Measurements from ENCODE around the gene GREM1. TPM values are rescaled to one million over a fixed set of nuclear protein-coding genes. Genes with fewer than 3 reads are reported as not detected.

Gene GREM1
- total RNA-seq, 2 donors from 2014 or later = 3.1 to 41.5 TPM

GRCh38 chr15:32721596-32721995 lies 3.8 kb downstream of the GREM1 start:
- Histone ChIP-seq H3K4me3 (no peak overlapping the region), H3K4me1 (replicated peaks) (no peaks in the 10 kb centered on the region), H3K27me3 (replicated peaks; ENCODE audit: insufficient read depth) (peaks cover 5% of the 10 kb centered on the region), H3K9me3 (no peaks in the 10 kb centered on the region), H3K27ac (no peak overlapping the region), H3K36me3 (no peaks in the 10 kb centered on the region)
- intact Hi-C loops (cut with DNase I) = no loop called here
- no peak for TF ChIP-seq POLR2AphosphoS5 (IDR thresholded peaks at IDR 0.05)
- TF ChIP-seq CTCF (IDR thresholded peaks at IDR 0.05) = no peak
- no peak for TF ChIP-seq POLR2A (IDR thresholded peaks at IDR 0.05)
- WGBS = 73% methylated on average over 6 of the region's 6 CpGs
- no peak for DNase-seq (ENCODE audit: low spot score)

- H3K27ac ChIP-seq = no peak overlapping the region
- H3K4me3 ChIP-seq = no peak overlapping the region
- TF ChIP-seq POLR2AphosphoS5 (IDR thresholded peaks at IDR 0.05) = no peak
- TF ChIP-seq POLR2A (IDR thresholded peaks at IDR 0.05) = no peak
- TF ChIP-seq CTCF (IDR thresholded peaks at IDR 0.05) = no peak
- H3K9me3 ChIP-seq = no peaks in the 10 kb centered on the region
- intact Hi-C loops (cut with DNase I) = no loop called here
- peaks cover 5% of the 10 kb centered on the region for H3K27me3 ChIP-seq (replicated peaks; ENCODE audit: insufficient read depth)
- H3K4me1 ChIP-seq (replicated peaks) = no peaks in the 10 kb centered on the region
- no peaks in the 10 kb centered on the region for H3K36me3 ChIP-seq
- DNase-seq (ENCODE audit: low spot score) = no peak
Measured at GRCh38 chr15:32722136-32722535, 4.3 kb downstream of the GREM1 start.

GRCh38 chr15:32723171-32723948 lies 5.6 kb downstream of the GREM1 start:
- no peak overlapping the region for H3K27ac ChIP-seq
- no peaks in the 10 kb centered on the region for H3K9me3 ChIP-seq
- no peak overlapping the region for H3K4me3 ChIP-seq
- DNase-seq (ENCODE audit: low spot score) = no peak
- H3K27me3 ChIP-seq (replicated peaks; ENCODE audit: insufficient read depth) = no peaks in the 10 kb centered on the region
- WGBS = 81% methylated on average over 2 of the region's 2 CpGs
- intact Hi-C loops (cut with DNase I) = no loop called here
- no peak for TF ChIP-seq POLR2AphosphoS5 (IDR thresholded peaks at IDR 0.05)
- no peak for TF ChIP-seq POLR2A (IDR thresholded peaks at IDR 0.05)
- TF ChIP-seq CTCF (IDR thresholded peaks at IDR 0.05) = no peak
- no peaks in the 10 kb centered on the region for H3K36me3 ChIP-seq
- no peaks in the 10 kb centered on the region for H3K4me1 ChIP-seq (replicated peaks)

GRCh38 chr15:32729700-32730395 lies 12.0 kb downstream of the GREM1 start:
- Histone ChIP-seq H3K9me3 (no peaks in the 10 kb centered on the region), H3K4me1 (replicated peaks) (no peaks in the 10 kb centered on the region), H3K27ac (no peak overlapping the region), H3K27me3 (replicated peaks; ENCODE audit: insufficient read depth) (no peaks in the 10 kb centered on the region), H3K4me3 (no peak overlapping the region), H3K36me3 (no peaks in the 10 kb centered on the region)
- no peak for TF ChIP-seq POLR2A (IDR thresholded peaks at IDR 0.05)
- no peak for TF ChIP-seq POLR2AphosphoS5 (IDR thresholded peaks at IDR 0.05)
- no peak for TF ChIP-seq CTCF (IDR thresholded peaks at IDR 0.05)
- no peak for DNase-seq (ENCODE audit: low spot score)
- 80% methylated on average over 10 of the region's 10 CpGs for WGBS
- intact Hi-C loops (cut with DNase I) = no loop called here
